Tibial artery (tissue), 4 donors: ENCODE data around the gene TRPC1.
"Not testable (repeated sequence)": the region's sequence is repeated elsewhere in the genome, so short reads cannot be mapped to it uniquely, and the experiment has no call there.

Source experiments
- DNase-seq, 2 donors: peaks; one replicate each; pipeline ENCODE4 v3.0.0-alpha.2; 2019
- H3K27ac ChIP-seq, 2 donors: fragments of 200-600 bp; sonication (generic) in 1 of 2; 1 replicate in 1 of 2; 2 replicates in 1 of 2; pipeline ENCODE4 v1.5.1; 2018 to 2019; ENCODE audit warnings: mild to moderate bottlenecking in 1 of 2
- H3K27me3 ChIP-seq, 2 donors: fragments of 200-600 bp; sonication (generic) in 1 of 2; one replicate each; pipeline versions ENCODE4 v1.5.1 to v1.6.0; 2016 to 2019
- H3K36me3 ChIP-seq, 3 donors: fragments of 200-600 bp; sonication (generic) in 2 of 3; one replicate each; pipeline ENCODE4 v1.5.1; 2016 to 2019; ENCODE audit warnings: mild to moderate bottlenecking in 2 of 3
- H3K4me1 ChIP-seq, 4 donors: fragments of 200-600 bp; sonication (generic) in 2 of 4; 1 replicate in 3 of 4; 2 replicates in 1 of 4; pipeline ENCODE4 v1.5.1; 2016 to 2019
- H3K4me3 ChIP-seq, 2 donors: fragments of 200-600 bp; sonication (generic) in 1 of 2; 1 replicate in 1 of 2; 2 replicates in 1 of 2; pipeline ENCODE4 v1.5.1; 2018 to 2019; ENCODE audit warnings: mild to moderate bottlenecking in 2 of 2
- H3K9me3 ChIP-seq, 3 donors: fragments of 200-600 bp; sonication (generic) in 1 of 3; one replicate each; pipeline ENCODE4 v1.5.1; 2016 to 2019
- CTCF ChIP-seq, 2 experiments: fragments of 200-600 bp in 1 of 2; fragments of 450-650 bp in 1 of 2; IDR thresholded peaks; one replicate each; pipeline ENCODE4 v1.5.1; 2017 to 2019; ENCODE audit warnings: antibody characterized with exemption in 2 of 2, mild to moderate bottlenecking in 1 of 2, moderate library complexity in 1 of 2
- intact Hi-C: fragments of 100-400 bp; cut with DNase I; formaldehyde crosslinking; loops from one replicate; pipeline ENCODE4 v1.15.0; 2023; ENCODE audit warnings: low total_unique reads

The TRPC1 gene

GRCh38 chr3:142732066-142732465 lies 8.2 kb downstream of the TRPC1 start:
- H3K9me3 ChIP-seq, result no peaks in the 10 kb centered on the region
- intact Hi-C loops, result no loop called here
- DNase-seq, result no peak

GRCh38 chr3:142734834-142735233 lies 11.0 kb downstream of the TRPC1 start:
- TF ChIP-seq CTCF (IDR thresholded peaks at IDR 0.05), result no peak
- Histone ChIP-seq H3K4me1 (no peaks in the 10 kb centered on the region), H3K9me3 (no peaks in the 10 kb centered on the region), H3K4me3 (no peak overlapping the region), H3K36me3 (no peaks in the 10 kb centered on the region), H3K27me3 (no peaks in the 10 kb centered on the region), H3K27ac (no peak overlapping the region)
- no peak for DNase-seq
- intact Hi-C loops, result no loop called here

More at GRCh38 chr3:142732066-142732465, 8.2 kb downstream of the TRPC1 start:
- no peak for TF ChIP-seq CTCF (IDR thresholded peaks at IDR 0.05)
- no peaks in the 10 kb centered on the region for H3K27me3 ChIP-seq
- H3K36me3 ChIP-seq, result no peaks in the 10 kb centered on the region
- H3K4me3 ChIP-seq, result no peak overlapping the region
- peaks cover 0 to 1% (median 0%) of the 10 kb centered on the region in 4 donors for H3K4me1 ChIP-seq
- H3K27ac ChIP-seq, result no peak overlapping the region

GRCh38 chr3:142735462-142735861 lies 11.6 kb downstream of the TRPC1 start:
- intact Hi-C loops, result no loop called here
- no peak overlapping the region for H3K27ac ChIP-seq
- H3K4me1 ChIP-seq, result no peaks in the 10 kb centered on the region
- TF ChIP-seq CTCF (IDR thresholded peaks at IDR 0.05), result no peak
- H3K9me3 ChIP-seq, result no peaks in the 10 kb centered on the region
- DNase-seq, result no peak
- no peak overlapping the region for H3K4me3 ChIP-seq
- H3K36me3 ChIP-seq, result no peaks in the 10 kb centered on the region
- H3K27me3 ChIP-seq, result no peaks in the 10 kb centered on the region

GRCh38 chr3:142738396-142738795 lies 14.6 kb downstream of the TRPC1 start:
- no peak overlapping the region for H3K27ac ChIP-seq
- H3K4me1 ChIP-seq, result no peaks in the 10 kb centered on the region
- TF ChIP-seq CTCF (IDR thresholded peaks at IDR 0.05), result no peak
- no peaks in the 10 kb centered on the region for H3K9me3 ChIP-seq
- H3K4me3 ChIP-seq, result no peak overlapping the region
- DNase-seq, result no peak
- H3K36me3 ChIP-seq, result no peaks in the 10 kb centered on the region
- H3K27me3 ChIP-seq, result no peaks in the 10 kb centered on the region
- intact Hi-C loops, result no loop called here

GRCh38 chr3:142746646-142747045 lies 22.8 kb downstream of the TRPC1 start:
- no peak for TF ChIP-seq CTCF (IDR thresholded peaks at IDR 0.05)
- no peak overlapping the region for H3K4me3 ChIP-seq
- intact Hi-C loops, result no loop called here
- H3K9me3 ChIP-seq, result no peaks in the 10 kb centered on the region
- H3K27ac ChIP-seq, result no peak overlapping the region
- H3K36me3 ChIP-seq, result peaks cover 24 to 31% (median 25%) of the 10 kb centered on the region in 3 donors
- DNase-seq, result no peak
- H3K4me1 ChIP-seq, result no peaks in the 10 kb centered on the region
- H3K27me3 ChIP-seq, result no peaks in the 10 kb centered on the region

GRCh38 chr3:142750531-142750930 lies 26.7 kb downstream of the TRPC1 start:
- intact Hi-C loops, H3K4me1 ChIP-seq, H3K27ac ChIP-seq, DNase-seq, H3K27me3 ChIP-seq, H3K4me3 ChIP-seq, H3K9me3 ChIP-seq: not testable (repeated sequence)
- peaks cover 24 to 26% (median 25%) of the 10 kb centered on the region in 3 donors for H3K36me3 ChIP-seq

GRCh38 chr3:142752605-142753004 lies 28.8 kb downstream of the TRPC1 start:
- H3K4me3 ChIP-seq, DNase-seq, H3K9me3 ChIP-seq, H3K27me3 ChIP-seq, H3K4me1 ChIP-seq, intact Hi-C loops, H3K27ac ChIP-seq: not testable (repeated sequence)
- H3K36me3 ChIP-seq, result peaks cover 24 to 26% (median 25%) of the 10 kb centered on the region in 3 donors
